ENCODE results near the gene HECA.
"Not testable (repeated sequence)": the region's sequence is repeated elsewhere in the genome, so short reads cannot be mapped to it uniquely, and the experiment has no call there.

Gene HECA

GRCh38 chr6:139165324-139165723, 30.4 kb downstream of the HECA start:
- DNase-seq: no peak

GRCh38 chr6:139166238-139166955, 31.5 kb downstream of the HECA start:
- no peak for DNase-seq

DNA sequence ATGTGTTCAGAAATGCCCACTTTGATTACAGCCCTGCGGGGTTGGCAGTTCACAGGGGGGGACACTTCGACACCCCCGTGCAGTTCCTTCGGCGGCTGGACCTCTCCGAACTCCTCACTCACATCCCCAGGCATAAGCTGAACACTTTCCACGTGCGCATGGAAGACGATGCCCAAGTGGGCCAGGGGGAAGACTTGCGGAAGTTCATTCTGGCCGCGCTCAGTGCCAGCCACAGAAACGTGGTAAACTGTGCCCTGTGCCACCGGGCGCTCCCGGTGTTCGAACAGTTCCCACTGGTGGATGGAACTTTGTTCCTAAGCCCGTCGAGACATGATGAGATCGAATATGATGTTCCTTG, 32.1 kb downstream of the HECA start:
- no peak for DNase-seq

GRCh38 chr6:139172151-139172550, 37.3 kb downstream of the HECA start:
- DNase-seq: no peak

GRCh38 chr6:139172567-139172966, 37.7 kb downstream of the HECA start:
- DNase-seq: no peak

- no peak for DNase-seq
These were observed 38.3 kb downstream of the HECA start for GRCh38 chr6:139173172-139173571.

- no peak for DNase-seq
These were observed 38.9 kb downstream of the HECA start for GRCh38 chr6:139173822-139174221.

GRCh38 chr6:139174961-139175360, 40.1 kb downstream of the HECA start:
- DNase-seq: no peak

DNA sequence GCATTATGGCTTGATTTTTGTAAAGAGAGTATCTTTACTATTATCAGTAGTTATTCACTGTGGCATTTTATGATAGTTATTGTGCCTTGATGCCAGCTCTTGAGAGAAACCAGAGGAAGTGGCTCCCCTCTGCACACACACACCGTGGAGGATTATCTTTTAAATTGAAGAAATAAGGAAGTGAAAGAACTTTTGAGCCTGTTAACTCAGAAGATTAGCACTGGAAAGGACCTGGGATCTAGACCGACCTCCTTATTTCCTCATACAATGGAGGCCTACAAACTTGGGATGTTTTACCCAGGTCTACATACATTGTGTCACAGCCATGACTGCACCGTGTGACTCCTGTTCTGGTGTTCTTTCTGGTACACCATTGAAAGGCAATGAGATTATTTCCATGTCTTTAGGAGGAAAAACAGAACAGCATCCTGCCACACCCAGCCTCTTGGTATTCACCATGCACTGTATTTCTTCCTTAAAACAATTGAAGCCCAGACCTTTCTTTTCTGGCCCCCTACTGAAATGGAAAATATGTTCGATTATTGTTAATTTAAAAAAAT, 40.6 kb downstream of the HECA start:
- DNase-seq: no peak

- no peak for DNase-seq
These were observed 46.4 kb downstream of the HECA start for GRCh38 chr6:139181236-139181635.

- DNase-seq: no peak
These were observed 49.2 kb downstream of the HECA start for GRCh38 chr6:139184047-139184446.

GRCh38 chr6:139184459-139184858, 49.6 kb downstream of the HECA start:
- DNase-seq: no peak

DNA sequence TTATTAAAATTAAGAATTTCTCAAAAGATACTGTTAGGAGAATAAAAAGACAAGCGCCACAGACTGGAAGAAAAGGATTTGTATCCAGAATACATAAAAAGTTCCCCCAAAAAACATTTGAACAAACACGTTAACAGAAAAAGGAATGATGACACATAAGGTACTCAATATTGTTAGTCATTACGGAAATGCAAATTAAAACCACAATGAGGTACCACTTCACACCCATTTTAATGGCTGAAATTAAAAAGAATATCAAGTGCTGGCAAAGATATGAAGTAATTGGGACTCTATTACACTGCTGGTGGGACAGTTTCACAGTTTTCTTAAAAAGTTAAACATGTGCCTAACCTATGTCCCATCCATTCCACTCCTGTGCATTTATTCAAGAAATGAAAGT, 51.4 kb downstream of the HECA start:
- no peak for DNase-seq

DNA sequence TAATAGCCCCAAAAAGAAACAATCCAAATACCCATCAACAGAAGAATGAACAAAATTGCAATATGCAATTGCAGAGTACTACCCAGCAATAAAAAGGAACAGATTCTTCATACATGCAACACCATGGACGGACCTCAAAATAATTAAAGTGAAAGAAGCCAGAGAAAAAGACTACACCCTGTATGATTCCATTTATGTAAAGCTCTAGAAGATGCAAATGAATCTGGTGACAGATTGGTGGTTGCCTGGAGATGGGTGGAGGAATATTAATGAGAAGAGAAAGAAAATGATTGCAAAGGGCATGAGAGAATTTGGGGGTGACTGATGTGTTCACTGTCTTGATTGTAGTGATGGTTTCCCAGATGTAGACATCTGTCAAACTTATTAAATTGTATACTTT, 51.8 kb downstream of the HECA start:
- DNase-seq: no peak

DNA sequence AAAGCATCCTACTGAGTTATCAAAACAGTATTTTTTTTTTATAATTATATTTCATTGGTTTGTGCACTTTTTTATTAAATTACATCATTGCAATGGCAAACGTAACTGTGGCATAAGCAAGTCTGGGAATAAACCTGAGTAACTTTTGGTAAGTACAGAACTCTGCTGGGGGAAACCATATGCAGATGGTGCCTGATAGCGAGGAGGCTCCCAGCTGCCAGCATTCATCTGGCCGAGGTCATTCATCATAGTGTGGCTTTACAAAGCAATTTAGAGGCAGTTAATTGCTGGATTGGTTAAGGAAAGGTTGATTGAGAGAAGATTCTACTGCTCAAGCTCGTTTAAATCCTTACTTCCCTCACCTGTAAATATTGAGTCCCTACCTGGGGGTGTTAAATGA, 52.6 kb downstream of the HECA start:
- no peak for DNase-seq

- no peak for DNase-seq
These were observed 54.8 kb downstream of the HECA start for GRCh38 chr6:139189665-139190064.

DNA sequence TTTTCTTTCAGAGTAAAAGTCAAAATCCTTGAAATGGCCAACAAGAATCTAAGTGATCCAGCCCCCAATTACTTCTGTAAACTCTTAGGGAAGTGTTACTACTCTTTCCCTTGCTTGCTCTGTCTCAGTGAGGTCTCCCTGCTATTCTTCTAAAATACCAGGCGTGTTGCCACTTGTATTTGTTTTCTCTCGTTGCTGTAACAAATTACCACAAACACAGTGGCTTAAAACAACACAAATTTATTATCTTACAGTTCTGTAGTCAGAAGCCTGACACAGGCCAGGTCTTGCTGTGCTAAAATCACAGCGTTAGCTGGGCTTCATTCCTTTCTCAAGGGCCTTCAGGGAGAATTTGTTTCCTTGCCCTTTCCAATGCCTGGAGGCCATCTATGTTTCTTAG, 59.9 kb downstream of the HECA start:
- DNase-seq: no peak

GRCh38 chr6:139198529-139199288, 63.8 kb downstream of the HECA start:
- DNase-seq: no peak

GRCh38 chr6:139201378-139201777, 66.5 kb downstream of the HECA start:
- DNase-seq: no peak

DNA sequence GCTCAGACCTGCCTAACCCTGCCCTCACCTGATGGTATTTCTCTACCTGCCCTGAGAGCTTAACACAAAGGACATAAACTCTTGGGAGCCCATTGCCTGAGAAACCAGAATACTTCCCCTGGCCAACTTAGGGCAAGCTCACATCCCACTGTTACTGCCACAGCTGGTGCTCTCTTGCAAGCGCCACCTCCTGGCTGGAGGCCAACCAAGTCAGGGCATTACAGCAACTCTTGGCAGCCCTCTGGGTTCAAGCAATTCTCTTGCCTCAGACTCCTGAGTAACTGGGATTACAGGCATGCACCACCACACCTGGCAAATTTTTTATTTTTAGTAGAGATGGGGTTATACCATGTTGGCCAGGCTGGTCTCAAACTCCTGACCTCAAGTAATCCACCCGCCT, 70.1 kb downstream of the HECA start:
- no peak for DNase-seq

DNA sequence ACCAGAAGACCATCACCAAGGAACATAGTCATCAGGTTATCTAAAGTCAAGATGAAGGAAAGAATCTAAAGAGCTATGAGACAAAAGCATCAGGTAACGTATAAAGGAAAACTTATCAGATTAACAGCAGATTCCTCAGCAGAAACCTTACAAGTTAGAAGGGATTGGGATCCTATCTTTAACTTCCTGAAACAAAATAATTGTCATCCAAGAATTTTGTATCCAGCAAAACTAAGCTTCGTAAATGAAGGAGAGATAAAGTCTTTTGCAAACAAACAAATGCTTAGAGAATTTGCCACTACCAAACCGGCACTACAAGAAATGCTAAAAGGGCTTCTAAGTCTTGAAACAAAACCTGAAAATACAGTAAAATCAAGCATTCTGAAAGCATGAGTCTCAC, 71.0 kb downstream of the HECA start:
- no peak for DNase-seq

GRCh38 chr6:139210766-139211165, 75.9 kb downstream of the HECA start:
- DNase-seq: not testable (repeated sequence)

DNA sequence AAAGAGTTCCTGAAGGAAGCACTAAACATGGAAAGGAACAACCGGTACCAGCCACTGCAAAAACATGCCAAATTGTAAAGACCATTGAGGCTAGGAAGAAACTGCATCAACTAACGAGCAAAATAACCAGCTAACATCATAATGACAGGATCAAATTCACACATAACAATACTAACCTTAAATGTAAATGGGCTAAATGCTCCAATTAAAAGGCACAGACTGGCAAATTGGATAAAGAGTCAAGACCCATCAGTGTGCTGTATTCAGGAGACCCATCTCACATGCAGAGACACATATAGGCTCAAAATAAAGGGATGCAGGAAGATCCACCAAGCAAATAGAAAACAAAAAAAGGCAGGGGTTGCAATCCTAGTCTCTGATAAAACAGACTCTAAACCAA, 77.6 kb downstream of the HECA start:
- not testable (repeated sequence) for DNase-seq

DNA sequence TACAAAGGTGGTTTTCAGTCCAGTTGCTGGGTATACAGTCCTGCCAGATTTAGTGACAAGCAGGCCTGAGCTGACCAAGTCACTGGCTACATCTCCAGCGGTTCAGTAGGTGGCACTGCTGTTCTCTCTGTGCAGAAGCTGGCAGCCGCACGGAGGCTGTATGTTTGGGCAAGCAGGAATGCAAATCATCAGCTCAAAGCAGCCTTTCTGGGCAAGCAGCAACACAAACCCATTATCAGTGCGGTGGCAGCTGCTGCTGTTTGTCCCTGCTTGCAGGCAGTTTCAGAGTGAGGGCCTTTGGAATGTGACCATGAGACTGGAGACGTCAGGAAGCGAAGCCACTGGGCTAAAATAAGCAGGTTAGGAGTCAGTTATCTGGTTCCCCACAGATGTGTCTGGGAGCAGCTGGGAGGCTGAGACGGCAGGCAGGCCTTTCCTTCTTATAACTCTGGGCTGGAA, 84.4 kb downstream of the HECA start:
- peak; percentile 31 for DNase-seq
